HG03060 (cell line): ENCODE measurements around the gene UROD.
"Not testable (repeated sequence)": the region's sequence is repeated elsewhere in the genome, so short reads cannot be mapped to it uniquely, and the experiment has no call there.

Experiments
- ATAC-seq: cut with Tn5 transposase; IDR thresholded peaks from one replicate; pipeline ENCODE4 v1.9.1; 2021; ENCODE audit warnings: low read depth, moderate number of reproducible peaks; ENCODE audit not compliant: unreplicated experiment

The UROD gene

GRCh38 chr1:45038240-45038639 lies 26.2 kb downstream of the UROD start:
- ATAC-seq: no peak

- ATAC-seq: no peak
Observed at GRCh38 chr1:45038661-45039364, 26.8 kb downstream of the UROD start.

- ATAC-seq: no peak
Observed at GRCh38 chr1:45040297-45040696, 28.2 kb downstream of the UROD start.

GRCh38 chr1:45043094-45043493 lies 31.0 kb downstream of the UROD start:
- ATAC-seq: no peak

DNA sequence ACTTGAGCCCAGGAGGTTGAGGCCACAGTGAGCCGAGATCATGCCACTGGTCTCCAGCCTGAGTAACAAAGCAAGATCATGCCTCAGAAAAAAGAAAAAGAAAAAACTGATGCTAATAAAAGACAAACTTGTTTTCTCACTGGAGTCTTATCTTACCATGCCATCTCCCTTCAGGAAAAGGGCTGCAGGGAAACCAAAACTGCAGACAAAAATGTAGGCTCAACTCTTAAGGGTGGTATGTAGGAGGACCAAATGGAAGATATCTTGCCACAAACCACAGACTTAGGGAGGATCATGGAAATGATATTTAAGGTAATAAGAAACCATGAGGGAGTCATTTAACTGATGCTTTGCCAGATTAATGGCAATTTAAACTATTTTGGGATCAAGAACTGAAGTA lies 32.9 kb downstream of the UROD start:
- no peak for ATAC-seq

GRCh38 chr1:45047032-45047431 lies 35.0 kb downstream of the UROD start:
- no peak for ATAC-seq

GRCh38 chr1:45051005-45051772 lies 39.1 kb downstream of the UROD start:
- no peak for ATAC-seq

DNA sequence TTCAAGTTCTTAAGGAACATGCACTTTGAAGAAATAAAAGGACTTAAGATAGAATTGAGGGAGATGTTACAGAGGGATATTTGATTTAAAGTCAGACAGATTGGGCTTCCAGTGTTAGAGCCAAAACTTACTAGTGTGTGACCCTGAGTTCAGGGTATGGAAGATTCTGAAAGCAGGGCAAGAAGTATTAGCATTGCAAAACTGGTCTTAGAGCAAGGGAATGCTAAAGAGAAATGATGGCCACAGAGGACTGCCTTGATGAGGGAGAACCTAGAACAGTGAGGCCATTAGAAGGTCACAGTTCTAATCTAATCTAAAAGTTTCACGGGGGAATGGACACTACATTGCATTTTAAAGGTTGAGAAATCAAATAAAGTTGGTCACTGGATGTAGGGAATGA lies 45.5 kb downstream of the UROD start:
- ATAC-seq: no peak

- ATAC-seq: no peak
Observed at GRCh38 chr1:45059829-45060228, 47.8 kb downstream of the UROD start.

GRCh38 chr1:45062463-45062862 lies 50.4 kb downstream of the UROD start:
- not testable (repeated sequence) for ATAC-seq

GRCh38 chr1:45065083-45065482 lies 53.0 kb downstream of the UROD start:
- no peak for ATAC-seq
